Caco-2 (cell line): ENCODE results near the gene ASXL1. TPM values are rescaled to one million over a fixed set of nuclear protein-coding genes. Genes with fewer than 3 reads are reported as not detected.
"Not testable (repeated sequence)": the region's sequence is repeated elsewhere in the genome, so short reads cannot be mapped to it uniquely, and the experiment has no call there.

Experiments used
- BruUV-seq: library from RNA; stranded (reverse); fragments of 400-500 nt; replicated peaks from 2 replicates; lab custom pipeline; 2021; lab: Mats Ljungman, UMichigan
- CTCF ChIA-PET: fragments of 300-600 bp; sonication (Branson Sonifier 250); formaldehyde crosslinking; loops from one replicate; lab custom pipeline; 2022; ENCODE audit warnings: antibody characterized with exemption; lab: Charles Lee
- POLR2A ChIA-PET: fragments of 300-600 bp; sonication (Branson Sonifier 250); formaldehyde crosslinking; loops from one replicate; lab custom pipeline; 2022; ENCODE audit warnings: antibody characterized with exemption; lab: Charles Lee
- DNase-seq, 2 experiments: peaks; one replicate each; pipeline versions ENCODE4 v3.0.0 to v3.0.0-alpha.2; 2020 to 2022
- H3K27me3 ChIP-seq: replicated peaks from 2 replicates; pipeline ENCODE4 v1.6.0; 2011; ENCODE audit warnings: low read length; ENCODE audit not compliant: control insufficient read depth, insufficient read depth
- H3K36me3 ChIP-seq: 2 replicates; pipeline ENCODE4 v1.5.1; 2011; ENCODE audit warnings: low read length; ENCODE audit not compliant: control insufficient read depth, insufficient read depth
- H3K4me1 ChIP-seq: fragments of 250-450 bp; sonication (Bioruptor Pico); 2 replicates; pipeline ENCODE4 v1.5.1; 2020; ENCODE audit warnings: mild to moderate bottlenecking
- H3K4me3 ChIP-seq: 2 replicates; pipeline ENCODE4 v1.5.1; 2011; ENCODE audit warnings: low read depth, mild to moderate bottlenecking, control low read depth, low read length
- H3K9me3 ChIP-seq: fragments of 250-450 bp; sonication (Bioruptor Pico); 2 replicates; pipeline ENCODE4 v1.5.1; 2020; ENCODE audit warnings: mild to moderate bottlenecking, moderate library complexity
- H3K27ac Mint-ChIP-seq: one replicate; pipeline ENCODE4 v1.8.0; 2022; ENCODE audit warnings: mixed read lengths; ENCODE audit not compliant: unreplicated experiment
- H3K27me3 Mint-ChIP-seq: one replicate; pipeline ENCODE4 v1.8.0; 2022; ENCODE audit warnings: mixed read lengths; ENCODE audit not compliant: insufficient read depth, unreplicated experiment
- H3K36me3 Mint-ChIP-seq: one replicate; pipeline ENCODE4 v1.8.0; 2022; ENCODE audit warnings: mild to moderate bottlenecking, mixed read lengths; ENCODE audit not compliant: insufficient read depth, unreplicated experiment
- H3K4me1 Mint-ChIP-seq: one replicate; pipeline ENCODE4 v1.8.0; 2022; ENCODE audit warnings: low read depth, mixed read lengths; ENCODE audit not compliant: unreplicated experiment
- H3K4me3 Mint-ChIP-seq: one replicate; pipeline ENCODE4 v1.8.0; 2022; ENCODE audit warnings: mild to moderate bottlenecking, moderate library complexity, mixed read lengths; ENCODE audit not compliant: unreplicated experiment
- H3K9me3 Mint-ChIP-seq: one replicate; pipeline ENCODE4 v1.8.0; 2022; ENCODE audit warnings: mixed read lengths; ENCODE audit not compliant: unreplicated experiment
- CTCF ChIP-seq, 2 experiments: fragments of 200-600 bp in 1 of 2; IDR thresholded peaks; 1 replicate in 1 of 2; 2 replicates in 1 of 2; pipeline versions ENCODE4 v1.5.1 to v1.8.0; 2011 to 2022; ENCODE audit warnings: antibody characterized with exemption in 1 of 2, control low read depth in 1 of 2, inconsistent platforms in 1 of 2, low read depth in 1 of 2, low read length in 1 of 2, mild to moderate bottlenecking in 1 of 2, moderate library complexity in 1 of 2; ENCODE audit not compliant: insufficient read depth in 1 of 2, severe bottlenecking in 1 of 2, unreplicated experiment in 1 of 2
- intact Hi-C: fragments of 100-400 bp; cut with micrococcal nuclease; formaldehyde crosslinking; loops from one replicate; pipeline ENCODE4 v1.10.0; 2022; ENCODE audit not compliant: unreplicated experiment
- total RNA-seq: library from RNA; stranded (reverse); gene quantifications from 2 replicates; pipeline ENCODE4 v1.2.3, GENCODE V29; 2022

ASXL1 gene
- total RNA-seq, 1 experiment from 2014 or later = 226 TPM

- no peaks in the 10 kb centered on the region for H3K27me3 ChIP-seq
- Mint-ChIP-seq H3K4me1 (peaks cover 36% of the 10 kb centered on the region), H3K36me3 (peaks cover 25% of the 10 kb centered on the region), H3K4me3 (no peak overlapping the region), H3K9me3 (peaks cover 3% of the 10 kb centered on the region), H3K27me3 (no peaks in the 10 kb centered on the region), H3K27ac (peak overlapping the region; percentile 10)
- no peaks in the 10 kb centered on the region for H3K9me3 ChIP-seq
- no TSS peak for BruUV-seq
- no peak overlapping the region for H3K4me3 ChIP-seq
- POLR2A ChIA-PET = no interaction called here
- CTCF ChIA-PET = no interaction called here
- H3K4me1 ChIP-seq = peaks cover 30% of the 10 kb centered on the region
- intact Hi-C loops = loop anchor here (5.0 kb wide), 2 partner anchors 82 to 113 kb away; no protein-coding TSS in a partner anchor
- no peaks in the 10 kb centered on the region for H3K36me3 ChIP-seq
- DNase-seq = peak; percentile 42 to 55
- TF ChIP-seq CTCF (IDR thresholded peaks at IDR 0.05; ENCODE audit: insufficient read depth in 1 of 2, low read depth in 1 of 2, low read length in 1 of 2, severe bottlenecking in 1 of 2, unreplicated experiment in 1 of 2) = no peak
Observed at GRCh38 chr20:32354592-32355416, 3.3 kb upstream of the ASXL1 start.

- H3K36me3 Mint-ChIP-seq = peaks cover 28% of the 10 kb centered on the region
- no peak for TF ChIP-seq CTCF (IDR thresholded peaks at IDR 0.05; ENCODE audit: insufficient read depth in 1 of 2, low read depth in 1 of 2, low read length in 1 of 2, severe bottlenecking in 1 of 2, unreplicated experiment in 1 of 2)
- ChIA-PET POLR2A (interaction anchor here (0.8 kb wide), 1 partner anchor 11 kb away, joined by 3 read pairs; no protein-coding TSS in a partner anchor), CTCF (no interaction called here)
- Histone ChIP-seq H3K4me1 (peaks cover 36% of the 10 kb centered on the region), H3K9me3 (no peaks in the 10 kb centered on the region), H3K4me3 (no peak overlapping the region), H3K36me3 (no peaks in the 10 kb centered on the region), H3K27me3 (no peaks in the 10 kb centered on the region)
- H3K4me1 Mint-ChIP-seq = peaks cover 40% of the 10 kb centered on the region
- H3K27ac Mint-ChIP-seq = peak overlapping the region; percentile 10
- no peak overlapping the region for H3K4me3 Mint-ChIP-seq
- intact Hi-C loops = loop anchor here (5.0 kb wide), 2 partner anchors 82 to 113 kb away; no protein-coding TSS in a partner anchor
- BruUV-seq = no TSS peak
- no peak for DNase-seq
- H3K9me3 Mint-ChIP-seq = no peaks in the 10 kb centered on the region
- H3K27me3 Mint-ChIP-seq = no peaks in the 10 kb centered on the region
Observed at GRCh38 chr20:32355417-32355841, 2.7 kb upstream of the ASXL1 start.

GRCh38 chr20:32355907-32356621 is 2.1 kb upstream of the ASXL1 start:
- Mint-ChIP-seq H3K36me3 (peaks cover 28% of the 10 kb centered on the region), H3K4me1 (peaks cover 40% of the 10 kb centered on the region), H3K27ac (peak overlapping the region; percentile 95), H3K4me3 (peak overlapping the region; percentile 77)
- BruUV-seq, H3K27me3 Mint-ChIP-seq, H3K9me3 Mint-ChIP-seq, H3K36me3 ChIP-seq, H3K9me3 ChIP-seq, CTCF ChIA-PET, H3K27me3 ChIP-seq, H3K4me3 ChIP-seq: not testable (repeated sequence)
- peaks cover 42% of the 10 kb centered on the region for H3K4me1 ChIP-seq
- intact Hi-C loops = loop anchor here (5.0 kb wide), 2 partner anchors 81 to 114 kb away; no protein-coding TSS in a partner anchor
- POLR2A ChIA-PET = interaction anchor here (0.5 to 0.8 kb wide), 2 partner anchors 11 to 463 kb away, joined by 3 to 8 read pairs; partner anchors contain the start of gene MAPRE1
- DNase-seq = peak in 1 of 2 experiments; percentile 38
